KMS-11 (cell line): ENCODE data around the gene TTC24.

ENCODE experiments used
- H2AFZ ChIP-seq: fragments of 200-600 bp; sonication (generic); 2 replicates; pipeline ENCODE4 v1.6.1; 2016; ENCODE audit warnings: antibody characterized with exemption, mixed run types, low read depth
- H3K27ac ChIP-seq: fragments of 200-600 bp; sonication (generic); 2 replicates; pipeline ENCODE4 v1.6.1; 2016; ENCODE audit warnings: mild to moderate bottlenecking, mixed run types
- H3K27me3 ChIP-seq: fragments of 200-600 bp; sonication (generic); 2 replicates; pipeline ENCODE4 v1.6.1; 2017; ENCODE audit warnings: mild to moderate bottlenecking, low read depth, mixed run types, moderate library complexity; ENCODE audit not compliant: insufficient read depth
- H3K36me3 ChIP-seq: fragments of 200-600 bp; sonication (generic); 2 replicates; pipeline ENCODE4 v1.6.1; 2017; ENCODE audit warnings: mild to moderate bottlenecking, mixed run types; ENCODE audit not compliant: insufficient read depth
- H3K4me1 ChIP-seq: fragments of 200-600 bp; sonication (generic); 2 replicates; pipeline ENCODE4 v1.6.1; 2016; ENCODE audit warnings: mild to moderate bottlenecking, low read depth, mixed run types; ENCODE audit not compliant: poor library complexity, severe bottlenecking
- H3K4me2 ChIP-seq: fragments of 200-600 bp; sonication (generic); 2 replicates; pipeline ENCODE4 v1.7.0; 2016; ENCODE audit warnings: mild to moderate bottlenecking, mixed run types
- H3K4me3 ChIP-seq: fragments of 200-600 bp; sonication (generic); IDR thresholded peaks from 2 replicates; pipeline ENCODE4 v1.6.1; 2017; ENCODE audit warnings: low read depth, low read length, mixed read lengths; ENCODE audit not compliant: insufficient read depth
- H3K79me2 ChIP-seq: fragments of 200-600 bp; sonication (generic); 2 replicates; pipeline ENCODE4 v1.6.1; 2016; ENCODE audit warnings: low read depth, mixed run types; ENCODE audit not compliant: insufficient read depth
- H3K9ac ChIP-seq: fragments of 200-600 bp; sonication (generic); 2 replicates; pipeline ENCODE4 v1.6.1; 2016; ENCODE audit warnings: mild to moderate bottlenecking, mixed run types
- H4K20me1 ChIP-seq: fragments of 200-600 bp; sonication (generic); 2 replicates; pipeline ENCODE4 v1.6.1; 2016; ENCODE audit warnings: mild to moderate bottlenecking, mixed run types; ENCODE audit not compliant: insufficient read depth
- TF ChIP-seq, protein P1 (sequence below): fragments of 200-600 bp; sonication (generic); conservative IDR thresholded peaks from 2 replicates; pipeline ENCODE4 v1.6.1; 2017; ENCODE audit warnings: low read depth, mild to moderate bottlenecking, antibody characterized with exemption, low read length, moderate library complexity, mixed read lengths

The TTC24 gene

DNA sequence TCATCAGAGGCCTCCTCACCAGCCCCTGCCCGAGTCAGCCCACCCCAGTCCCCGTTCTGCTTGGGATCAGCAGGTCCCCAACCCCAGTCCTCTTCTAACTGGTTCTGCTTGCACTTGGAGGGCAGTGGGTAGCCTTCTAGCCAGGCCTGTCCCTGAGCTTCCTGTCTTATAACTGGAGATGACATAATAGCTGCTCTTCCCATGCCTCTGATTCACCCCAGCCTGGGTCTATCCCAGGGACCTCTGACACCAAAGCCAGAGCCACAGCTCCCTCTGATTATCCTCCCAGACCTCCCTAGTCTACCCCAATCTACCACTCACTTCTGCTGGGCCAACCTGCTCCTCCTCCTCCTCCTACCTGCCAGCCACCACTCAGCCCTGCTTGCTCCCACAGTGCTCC, 38.6 kb upstream of the TTC24 start:
- Histone ChIP-seq H3K9ac (no peak overlapping the region), H3K4me2 (no peak overlapping the region), H3K4me3 (no peak overlapping the region), H3K27ac (no peak overlapping the region), H2AFZ (no peak overlapping the region), H3K4me1 (no peaks in the 10 kb centered on the region), H3K79me2 (no peaks in the 10 kb centered on the region), H3K27me3 (no peaks in the 10 kb centered on the region), H3K36me3 (no peaks in the 10 kb centered on the region), H4K20me1 (no peaks in the 10 kb centered on the region)
- TF ChIP-seq, protein P1, sequence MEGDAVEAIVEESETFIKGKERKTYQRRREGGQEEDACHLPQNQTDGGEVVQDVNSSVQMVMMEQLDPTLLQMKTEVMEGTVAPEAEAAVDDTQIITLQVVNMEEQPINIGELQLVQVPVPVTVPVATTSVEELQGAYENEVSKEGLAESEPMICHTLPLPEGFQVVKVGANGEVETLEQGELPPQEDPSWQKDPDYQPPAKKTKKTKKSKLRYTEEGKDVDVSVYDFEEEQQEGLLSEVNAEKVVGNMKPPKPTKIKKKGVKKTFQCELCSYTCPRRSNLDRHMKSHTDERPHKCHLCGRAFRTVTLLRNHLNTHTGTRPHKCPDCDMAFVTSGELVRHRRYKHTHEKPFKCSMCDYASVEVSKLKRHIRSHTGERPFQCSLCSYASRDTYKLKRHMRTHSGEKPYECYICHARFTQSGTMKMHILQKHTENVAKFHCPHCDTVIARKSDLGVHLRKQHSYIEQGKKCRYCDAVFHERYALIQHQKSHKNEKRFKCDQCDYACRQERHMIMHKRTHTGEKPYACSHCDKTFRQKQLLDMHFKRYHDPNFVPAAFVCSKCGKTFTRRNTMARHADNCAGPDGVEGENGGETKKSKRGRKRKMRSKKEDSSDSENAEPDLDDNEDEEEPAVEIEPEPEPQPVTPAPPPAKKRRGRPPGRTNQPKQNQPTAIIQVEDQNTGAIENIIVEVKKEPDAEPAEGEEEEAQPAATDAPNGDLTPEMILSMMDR: no peak

DNA sequence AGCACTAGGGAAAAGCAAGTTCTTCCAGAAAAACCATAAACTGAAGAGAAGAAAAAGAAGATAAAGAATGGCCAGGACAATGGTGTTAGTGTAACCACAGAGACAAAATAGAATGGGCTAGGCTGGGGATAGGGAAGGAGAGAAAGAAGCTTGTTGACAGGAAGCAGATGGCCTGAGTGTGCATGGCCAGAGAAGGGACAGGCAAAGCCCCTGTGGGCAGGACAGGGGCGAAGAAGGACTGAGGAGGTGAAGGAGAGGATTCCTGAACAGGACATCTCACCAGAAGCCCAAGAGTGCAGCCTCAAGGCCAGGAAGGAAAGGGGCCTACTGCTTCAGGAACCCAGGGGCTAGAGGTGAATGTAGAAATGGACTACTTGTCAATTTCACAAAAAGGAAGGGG, 36.5 kb upstream of the TTC24 start:
- Histone ChIP-seq H3K4me3 (no peak overlapping the region), H3K4me2 (no peak overlapping the region), H3K27ac (no peak overlapping the region), H3K9ac (no peak overlapping the region), H4K20me1 (no peaks in the 10 kb centered on the region), H2AFZ (no peak overlapping the region), H3K79me2 (no peaks in the 10 kb centered on the region), H3K4me1 (no peaks in the 10 kb centered on the region), H3K27me3 (no peaks in the 10 kb centered on the region), H3K36me3 (no peaks in the 10 kb centered on the region)
- TF ChIP-seq, protein P1: no peak

DNA sequence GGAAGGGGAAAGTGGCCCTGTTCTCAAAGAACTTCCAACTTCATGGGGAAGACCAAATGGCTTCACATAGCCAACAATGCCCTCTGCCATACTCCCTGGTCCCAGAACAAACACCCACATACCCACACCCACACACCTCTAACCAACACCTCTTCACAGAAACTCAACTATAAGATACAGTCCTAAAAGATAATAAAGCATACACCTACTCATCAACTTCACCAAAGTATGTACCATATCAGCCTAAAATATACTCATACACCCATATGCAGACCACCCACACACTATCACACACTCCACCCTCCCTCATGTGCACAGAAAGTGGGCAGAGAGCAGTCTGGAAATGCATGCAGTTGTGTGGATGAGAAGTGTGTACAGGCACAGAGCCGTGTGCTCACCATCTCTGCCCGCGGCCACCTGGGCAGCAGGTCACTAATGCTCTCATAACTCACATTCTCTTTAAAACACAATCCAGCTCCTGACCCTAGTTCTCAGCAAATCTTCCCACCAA, 34.9 kb upstream of the TTC24 start:
- H3K4me2 ChIP-seq: no peak overlapping the region
- no peak overlapping the region for H3K9ac ChIP-seq
- no peak overlapping the region for H3K27ac ChIP-seq
- H3K4me3 ChIP-seq: no peak overlapping the region
- H3K36me3 ChIP-seq: no peaks in the 10 kb centered on the region
- no peaks in the 10 kb centered on the region for H3K79me2 ChIP-seq
- no peaks in the 10 kb centered on the region for H4K20me1 ChIP-seq
- no peaks in the 10 kb centered on the region for H3K27me3 ChIP-seq
- no peaks in the 10 kb centered on the region for H3K4me1 ChIP-seq
- H2AFZ ChIP-seq: no peak overlapping the region
- TF ChIP-seq, protein P1: no peak

DNA sequence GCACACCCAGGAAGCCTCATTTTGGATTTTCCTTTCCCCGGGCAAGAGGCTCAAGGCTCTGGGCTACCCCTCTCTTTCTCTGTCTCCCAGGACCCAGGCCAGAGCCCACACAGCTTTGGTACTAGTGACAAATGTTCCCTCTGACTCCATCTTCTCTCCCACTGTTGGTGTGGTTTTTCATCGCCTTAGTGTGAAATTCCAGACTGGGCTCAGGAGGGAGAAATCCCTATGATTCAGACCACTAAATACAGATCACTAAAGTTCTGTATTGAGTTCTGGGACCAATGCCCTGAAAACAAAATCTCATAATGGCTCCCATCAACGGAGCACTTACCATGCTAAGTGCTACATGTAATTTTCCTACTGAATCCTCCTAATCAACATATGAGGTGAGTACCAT, 33.3 kb upstream of the TTC24 start:
- Histone ChIP-seq H3K4me2 (no peak overlapping the region), H3K9ac (no peak overlapping the region), H2AFZ (no peak overlapping the region), H3K36me3 (no peaks in the 10 kb centered on the region), H3K4me1 (no peaks in the 10 kb centered on the region), H4K20me1 (no peaks in the 10 kb centered on the region), H3K27me3 (no peaks in the 10 kb centered on the region), H3K79me2 (no peaks in the 10 kb centered on the region), H3K27ac (no peak overlapping the region), H3K4me3 (no peak overlapping the region)
- TF ChIP-seq, protein P1: no peak
